HepG2 (cell line): ENCODE measurements around the gene SECTM1. TPM values are rescaled to one million over a fixed set of nuclear protein-coding genes. Genes with fewer than 3 reads are reported as not detected.

Source experiments
- CC2D1A ChIP-seq: sonication (generic); formaldehyde crosslinking; IDR thresholded peaks from 2 replicates; pipeline ENCODE4 v1.8.1; 2023; ENCODE audit warnings: mild to moderate bottlenecking, missing genetic modification reagents
- EED ChIP-seq: sonication (generic); formaldehyde crosslinking; IDR thresholded peaks from 2 replicates; pipeline ENCODE4 v1.5.0; 2020; ENCODE audit warnings: mild to moderate bottlenecking, missing genetic modification reagents
- ELF1 ChIP-seq: sonication (generic); formaldehyde crosslinking; IDR thresholded peaks from 2 replicates; pipeline ENCODE4 v1.4.0; 2020; ENCODE audit warnings: missing genetic modification reagents
- FOSL2 ChIP-seq: sonication (generic); formaldehyde crosslinking; IDR thresholded peaks from 2 replicates; pipeline ENCODE4 v1.4.0; 2020; ENCODE audit warnings: missing genetic modification reagents
- IRF2 ChIP-seq: IDR thresholded peaks from 2 replicates; pipeline ENCODE4 v1.6.1; 2018; ENCODE audit warnings: missing genetic modification reagents, missing compliant biosample characterization
- JUND ChIP-seq: sonication (generic); formaldehyde crosslinking; IDR thresholded peaks from 2 replicates; pipeline ENCODE4 v1.8.0; 2022; ENCODE audit warnings: mild to moderate bottlenecking, missing genetic modification reagents
- MED13 ChIP-seq: sonication (generic); formaldehyde crosslinking; IDR thresholded peaks from 2 replicates; pipeline ENCODE4 v1.5.0; 2020; ENCODE audit warnings: missing genetic modification reagents
- NCOA2 ChIP-seq: sonication (generic); formaldehyde crosslinking; IDR thresholded peaks from 2 replicates; pipeline ENCODE4 v1.8.0; 2022; ENCODE audit warnings: inconsistent platforms
- PPARG ChIP-seq: conservative IDR thresholded peaks from 2 replicates; pipeline ENCODE4 v1.6.1; 2016; ENCODE audit warnings: missing biosample characterization, missing genetic modification reagents
- PRPF4 ChIP-seq: fragments of 200-400 bp; formaldehyde crosslinking; IDR thresholded peaks from 2 replicates; pipeline ENCODE4 v1.6.1; 2016; ENCODE audit warnings: low read length, low read depth; ENCODE audit not compliant: poor library complexity, severe bottlenecking
- ZNF354B ChIP-seq: sonication (generic); formaldehyde crosslinking; IDR thresholded peaks from 2 replicates; pipeline ENCODE4 v1.8.0; 2022; ENCODE audit warnings: mild to moderate bottlenecking, missing genetic modification reagents
- ZNF556 ChIP-seq: sonication (generic); formaldehyde crosslinking; IDR thresholded peaks from 2 replicates; pipeline ENCODE4 v1.4.0; 2020; ENCODE audit warnings: mild to moderate bottlenecking, missing genetic modification reagents, borderline replicate concordance
- ZNF747 ChIP-seq: sonication (generic); formaldehyde crosslinking; IDR thresholded peaks from 2 replicates; pipeline ENCODE4 v1.8.1; 2023; ENCODE audit warnings: missing genetic modification reagents, mild to moderate bottlenecking, borderline replicate concordance
- ZNF780A ChIP-seq: sonication (generic); formaldehyde crosslinking; IDR thresholded peaks from 2 replicates; pipeline ENCODE4 v1.8.0; 2022; ENCODE audit warnings: mild to moderate bottlenecking, missing genetic modification reagents, moderate library complexity
- polyA plus RNA-seq, 8 experiments: library from polyadenylated mRNA; depleted of rRNA in 3 of 8; stranded (reverse) in 7 of 8; unstranded in 1 of 8; fragments of >200 nt; fragmentation: Illumina TruSeq in 4 of 8; extraction: Trizol in 4 of 8; gene quantifications; 2 replicates each; pipeline versions ENCODE4 v1.2.1 to v1.2.3, GENCODE V29; 2011 to 2016; ENCODE audit warnings: low read depth in 4 of 8, missing spikeins in 1 of 8, mixed read lengths in 1 of 8; ENCODE audit not compliant: insufficient read depth in 1 of 8
- total RNA-seq, 5 experiments: library from RNA; depleted of rRNA; stranded (reverse); fragments of >200 nt; fragmentation: Illumina TruSeq; extraction: Trizol; gene quantifications; 2 replicates each; pipeline ENCODE4 v1.2.3, GENCODE V29; 2016; ENCODE audit warnings: low read depth in 1 of 5
- TF ChIP-seq, protein P1 (sequence below): sonication (generic); formaldehyde crosslinking; IDR thresholded peaks from 2 replicates; pipeline ENCODE4 v1.5.0; 2020; ENCODE audit warnings: mild to moderate bottlenecking, missing genetic modification reagents, borderline replicate concordance
- TF ChIP-seq, protein P2 (sequence below): sonication (generic); formaldehyde crosslinking; IDR thresholded peaks from 2 replicates; pipeline ENCODE4 v1.5.0; 2020; ENCODE audit warnings: mild to moderate bottlenecking, low read depth, missing genetic modification reagents, borderline replicate concordance
- TF ChIP-seq, protein P3 (sequence below): sonication (generic); formaldehyde crosslinking; IDR thresholded peaks from 2 replicates; pipeline ENCODE4 v1.4.0; 2020; ENCODE audit warnings: missing genetic modification reagents
- TF ChIP-seq, protein P4 (sequence below): sonication (generic); formaldehyde crosslinking; IDR thresholded peaks from 2 replicates; pipeline ENCODE4 v1.4.0; 2020; ENCODE audit warnings: missing genetic modification reagents, mild to moderate bottlenecking, borderline replicate concordance

SECTM1 gene
- total and polyA plus RNA-seq, 2 of the 13 experiments (the other 11 are each of a cell fraction or from before 2014, with no cell fraction given): 3.5 to 5.3 TPM

DNA sequence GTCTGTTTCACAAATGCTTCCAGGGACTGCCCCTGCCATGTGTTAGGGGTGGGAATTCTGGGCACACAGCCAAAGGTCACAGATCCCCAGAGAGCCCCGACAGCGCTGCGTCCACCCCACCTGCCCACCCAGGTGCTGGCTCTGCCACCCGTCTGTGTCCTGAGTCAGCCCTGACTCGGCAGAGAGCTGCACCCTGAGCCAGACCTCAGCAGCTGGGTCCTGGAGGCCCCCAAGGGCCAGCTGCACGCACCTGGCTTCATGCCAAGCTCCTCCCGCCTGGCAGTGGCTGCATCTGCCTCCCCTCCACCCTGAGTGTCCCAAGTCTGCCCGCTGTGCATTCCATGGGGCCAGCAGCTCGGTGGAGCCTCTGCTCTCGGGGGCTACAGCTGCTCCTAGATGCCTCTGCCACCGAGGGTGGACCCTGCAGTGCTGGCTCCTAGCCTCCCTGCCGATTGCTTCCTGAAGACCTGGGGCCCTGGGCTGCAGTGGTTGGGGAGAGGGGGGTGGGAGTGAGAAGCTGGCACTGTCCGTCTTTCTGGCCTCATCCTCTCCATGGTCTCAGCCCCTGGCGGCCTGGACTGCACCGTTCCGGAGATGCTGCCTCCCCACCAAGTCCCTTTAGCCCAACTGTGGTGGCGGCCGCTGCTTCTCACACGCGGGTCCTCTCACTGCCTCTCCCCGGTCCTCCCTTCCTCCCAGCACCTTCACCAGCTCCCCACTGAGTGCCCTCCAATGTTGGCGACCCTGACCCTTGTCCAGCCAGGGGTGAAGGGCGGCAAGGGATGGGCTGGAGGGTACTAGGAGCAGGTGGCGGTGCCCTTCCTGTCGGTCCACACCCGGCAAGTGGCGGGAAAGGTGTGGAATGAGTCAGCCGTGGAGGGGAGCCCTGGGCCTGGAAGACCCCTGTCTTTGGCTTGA lies 3.0 kb downstream of the SECTM1 start (continued):
- no peak; the same call in 1 of the 2 replicates for TF ChIP-seq ZNF354B (CRISPR knock-in tag)
- TF ChIP-seq IRF2: peak; percentile 33; the same call in 1 of the 2 replicates
- TF ChIP-seq FOSL2 (CRISPR knock-in tag): peak; percentile 61; the same call in 1 of the 2 replicates
- TF ChIP-seq, protein P1, sequence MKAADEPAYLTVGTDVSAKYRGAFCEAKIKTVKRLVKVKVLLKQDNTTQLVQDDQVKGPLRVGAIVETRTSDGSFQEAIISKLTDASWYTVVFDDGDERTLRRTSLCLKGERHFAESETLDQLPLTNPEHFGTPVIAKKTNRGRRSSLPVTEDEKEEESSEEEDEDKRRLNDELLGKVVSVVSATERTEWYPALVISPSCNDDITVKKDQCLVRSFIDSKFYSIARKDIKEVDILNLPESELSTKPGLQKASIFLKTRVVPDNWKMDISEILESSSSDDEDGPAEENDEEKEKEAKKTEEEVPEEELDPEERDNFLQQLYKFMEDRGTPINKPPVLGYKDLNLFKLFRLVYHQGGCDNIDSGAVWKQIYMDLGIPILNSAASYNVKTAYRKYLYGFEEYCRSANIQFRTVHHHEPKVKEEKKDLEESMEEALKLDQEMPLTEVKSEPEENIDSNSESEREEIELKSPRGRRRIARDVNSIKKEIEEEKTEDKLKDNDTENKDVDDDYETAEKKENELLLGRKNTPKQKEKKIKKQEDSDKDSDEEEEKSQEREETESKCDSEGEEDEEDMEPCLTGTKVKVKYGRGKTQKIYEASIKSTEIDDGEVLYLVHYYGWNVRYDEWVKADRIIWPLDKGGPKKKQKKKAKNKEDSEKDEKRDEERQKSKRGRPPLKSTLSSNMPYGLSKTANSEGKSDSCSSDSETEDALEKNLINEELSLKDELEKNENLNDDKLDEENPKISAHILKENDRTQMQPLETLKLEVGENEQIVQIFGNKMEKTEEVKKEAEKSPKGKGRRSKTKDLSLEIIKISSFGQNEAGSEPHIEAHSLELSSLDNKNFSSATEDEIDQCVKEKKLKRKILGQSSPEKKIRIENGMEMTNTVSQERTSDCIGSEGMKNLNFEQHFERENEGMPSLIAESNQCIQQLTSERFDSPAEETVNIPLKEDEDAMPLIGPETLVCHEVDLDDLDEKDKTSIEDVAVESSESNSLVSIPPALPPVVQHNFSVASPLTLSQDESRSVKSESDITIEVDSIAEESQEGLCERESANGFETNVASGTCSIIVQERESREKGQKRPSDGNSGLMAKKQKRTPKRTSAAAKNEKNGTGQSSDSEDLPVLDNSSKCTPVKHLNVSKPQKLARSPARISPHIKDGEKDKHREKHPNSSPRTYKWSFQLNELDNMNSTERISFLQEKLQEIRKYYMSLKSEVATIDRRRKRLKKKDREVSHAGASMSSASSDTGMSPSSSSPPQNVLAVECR (CRISPR knock-in tag): peak; percentile 77; the same call in 1 of the 2 replicates
- no peak for TF ChIP-seq EED
- TF ChIP-seq, protein P2, sequence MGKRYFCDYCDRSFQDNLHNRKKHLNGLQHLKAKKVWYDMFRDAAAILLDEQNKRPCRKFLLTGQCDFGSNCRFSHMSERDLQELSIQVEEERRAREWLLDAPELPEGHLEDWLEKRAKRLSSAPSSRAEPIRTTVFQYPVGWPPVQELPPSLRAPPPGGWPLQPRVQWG (CRISPR knock-in tag): no peak
- TF ChIP-seq JUND: peak; percentile 65
- peak; percentile 62; the same call in 1 of the 2 replicates for TF ChIP-seq ZNF747 (CRISPR knock-in tag)
- no peak for TF ChIP-seq PRPF4
- TF ChIP-seq, protein P3, sequence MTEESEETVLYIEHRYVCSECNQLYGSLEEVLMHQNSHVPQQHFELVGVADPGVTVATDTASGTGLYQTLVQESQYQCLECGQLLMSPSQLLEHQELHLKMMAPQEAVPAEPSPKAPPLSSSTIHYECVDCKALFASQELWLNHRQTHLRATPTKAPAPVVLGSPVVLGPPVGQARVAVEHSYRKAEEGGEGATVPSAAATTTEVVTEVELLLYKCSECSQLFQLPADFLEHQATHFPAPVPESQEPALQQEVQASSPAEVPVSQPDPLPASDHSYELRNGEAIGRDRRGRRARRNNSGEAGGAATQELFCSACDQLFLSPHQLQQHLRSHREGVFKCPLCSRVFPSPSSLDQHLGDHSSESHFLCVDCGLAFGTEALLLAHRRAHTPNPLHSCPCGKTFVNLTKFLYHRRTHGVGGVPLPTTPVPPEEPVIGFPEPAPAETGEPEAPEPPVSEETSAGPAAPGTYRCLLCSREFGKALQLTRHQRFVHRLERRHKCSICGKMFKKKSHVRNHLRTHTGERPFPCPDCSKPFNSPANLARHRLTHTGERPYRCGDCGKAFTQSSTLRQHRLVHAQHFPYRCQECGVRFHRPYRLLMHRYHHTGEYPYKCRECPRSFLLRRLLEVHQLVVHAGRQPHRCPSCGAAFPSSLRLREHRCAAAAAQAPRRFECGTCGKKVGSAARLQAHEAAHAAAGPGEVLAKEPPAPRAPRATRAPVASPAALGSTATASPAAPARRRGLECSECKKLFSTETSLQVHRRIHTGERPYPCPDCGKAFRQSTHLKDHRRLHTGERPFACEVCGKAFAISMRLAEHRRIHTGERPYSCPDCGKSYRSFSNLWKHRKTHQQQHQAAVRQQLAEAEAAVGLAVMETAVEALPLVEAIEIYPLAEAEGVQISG (CRISPR knock-in tag): peak; percentile 58
- TF ChIP-seq ZNF780A (CRISPR knock-in tag): no peak
- TF ChIP-seq ZNF556 (CRISPR knock-in tag): peak; percentile 16; the same call in 1 of the 2 replicates
- TF ChIP-seq MED13: no peak
- TF ChIP-seq, protein P4, sequence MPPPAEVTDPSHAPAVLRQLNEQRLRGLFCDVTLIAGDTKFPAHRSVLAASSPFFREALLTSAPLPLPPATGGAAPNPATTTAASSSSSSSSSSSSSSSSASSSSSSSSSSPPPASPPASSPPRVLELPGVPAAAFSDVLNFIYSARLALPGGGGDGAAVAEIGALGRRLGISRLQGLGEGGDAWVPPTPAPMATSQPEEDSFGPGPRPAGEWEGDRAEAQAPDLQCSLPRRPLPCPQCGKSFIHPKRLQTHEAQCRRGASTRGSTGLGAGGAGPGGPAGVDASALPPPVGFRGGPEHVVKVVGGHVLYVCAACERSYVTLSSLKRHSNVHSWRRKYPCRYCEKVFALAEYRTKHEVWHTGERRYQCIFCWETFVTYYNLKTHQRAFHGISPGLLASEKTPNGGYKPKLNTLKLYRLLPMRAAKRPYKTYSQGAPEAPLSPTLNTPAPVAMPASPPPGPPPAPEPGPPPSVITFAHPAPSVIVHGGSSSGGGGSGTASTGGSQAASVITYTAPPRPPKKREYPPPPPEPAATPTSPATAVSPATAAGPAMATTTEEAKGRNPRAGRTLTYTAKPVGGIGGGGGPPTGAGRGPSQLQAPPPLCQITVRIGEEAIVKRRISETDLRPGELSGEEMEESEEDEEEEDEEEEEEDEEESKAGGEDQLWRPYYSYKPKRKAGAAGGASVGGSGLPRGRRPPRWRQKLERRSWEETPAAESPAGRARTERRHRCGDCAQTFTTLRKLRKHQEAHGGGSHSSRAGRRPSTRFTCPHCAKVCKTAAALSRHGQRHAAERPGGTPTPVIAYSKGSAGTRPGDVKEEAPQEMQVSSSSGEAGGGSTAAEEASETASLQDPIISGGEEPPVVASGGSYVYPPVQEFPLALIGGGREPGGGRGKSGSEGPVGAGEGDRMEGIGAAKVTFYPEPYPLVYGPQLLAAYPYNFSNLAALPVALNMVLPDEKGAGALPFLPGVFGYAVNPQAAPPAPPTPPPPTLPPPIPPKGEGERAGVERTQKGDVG (CRISPR knock-in tag): no peak; the same call in 1 of the 2 replicates
- no peak; the same call in 1 of the 2 replicates for TF ChIP-seq ELF1 (CRISPR knock-in tag)
- TF ChIP-seq CC2D1A: no peak
- TF ChIP-seq PPARG (CRISPR knock-in tag): peak; percentile 68; the same call in 1 of the 2 replicates
- TF ChIP-seq NCOA2: peak; percentile 74
